Lung (tissue), 12 donors: ENCODE data around the gene CIB2. TPM values are rescaled to one million over a fixed set of nuclear protein-coding genes. Genes with fewer than 3 reads are reported as not detected.

ENCODE experiments used
- ATAC-seq: fragments of 200-7000 bp; cut with Tn5 transposase; one replicate; pipeline ENCODE4 v1.9.1; 2020; ENCODE audit warnings: moderate number of reproducible peaks; ENCODE audit not compliant: insufficient read depth, low FRiP score
- DNase-seq, 3 donors: peaks; one replicate each; pipeline ENCODE4 v3.0.0-alpha.2; 2013 to 2017
- H3K27ac ChIP-seq, 2 donors: one replicate each; pipeline ENCODE4 v1.5.1; 2013; ENCODE audit warnings: mild to moderate bottlenecking in 2 of 2, moderate library complexity in 2 of 2, control low read depth in 1 of 2, inconsistent platforms in 1 of 2, low read depth in 1 of 2, low read length in 1 of 2
- H3K27me3 ChIP-seq, 3 donors: one replicate each; pipeline ENCODE4 v1.5.1; 2013; ENCODE audit warnings: low read length in 2 of 3; ENCODE audit not compliant: control insufficient read depth in 3 of 3, insufficient read depth in 3 of 3
- H3K36me3 ChIP-seq, 4 donors: one replicate each; pipeline ENCODE4 v1.5.1; 2013; ENCODE audit warnings: low read length in 4 of 4, mild to moderate bottlenecking in 1 of 4, moderate library complexity in 1 of 4; ENCODE audit not compliant: control insufficient read depth in 4 of 4, insufficient read depth in 4 of 4
- H3K4me1 ChIP-seq, 5 donors: one replicate each; pipeline ENCODE4 v1.5.1; 2013; ENCODE audit warnings: low read length in 5 of 5, mild to moderate bottlenecking in 2 of 5, moderate library complexity in 1 of 5; ENCODE audit not compliant: control insufficient read depth in 5 of 5, insufficient read depth in 5 of 5
- H3K4me3 ChIP-seq: one replicate; pipeline ENCODE4 v1.5.1; 2013; ENCODE audit warnings: mild to moderate bottlenecking, control low read depth, moderate library complexity
- H3K9ac ChIP-seq, 2 donors: one replicate each; pipeline ENCODE4 v1.5.1; 2013; ENCODE audit warnings: low read length in 2 of 2, control low read depth in 1 of 2; ENCODE audit not compliant: insufficient read depth in 1 of 2
- H3K9me3 ChIP-seq, 4 donors: one replicate each; pipeline ENCODE4 v1.5.1; 2013; ENCODE audit warnings: low read length in 3 of 4, mild to moderate bottlenecking in 1 of 4, moderate library complexity in 1 of 4; ENCODE audit not compliant: control insufficient read depth in 4 of 4, insufficient read depth in 3 of 4
- CTCF ChIP-seq: IDR thresholded peaks from 2 replicates; pipeline ENCODE4 v1.5.1; 2012; ENCODE audit warnings: mild to moderate bottlenecking; ENCODE audit errors: control extremely low read depth, extremely low read depth
- WGBS, 2 donors: extraction: QIAGEN DNeasy Blood & Tissue Kit; methylation state at CpG; one replicate each; pipeline ENCODE4 v1.1.7; 2013; 5-methylcytosine and 5-hydroxymethylcytosine counted together
- polyA plus RNA-seq, 2 donors: library from polyadenylated mRNA; stranded (reverse); fragments of 200-250 nt; gene quantifications; one replicate each; pipeline ENCODE4 v1.2.1, GENCODE V29; 2013
- total RNA-seq, 2 donors: library from RNA; depleted of rRNA in 1 of 2; stranded (reverse); fragments of >200 nt in 1 of 2; gene quantifications; one replicate each; pipeline ENCODE4 v1.2.1, GENCODE V29; 2014 to 2021
- donor health status: control.
- donor health status: control.
- donor health status: Bipolar disorder and iron deficiency.
- donor health status: healthy.
- donor health status: DM: yes; HTN: yes; CAD: no.

CIB2 gene
- total and polyA plus RNA-seq, 4 donors, result 0.95 to 9.8 (median 2.1) TPM

GRCh38 chr15:78087951-78088772 is 43.1 kb downstream of the CIB2 start:
- TF ChIP-seq CTCF, result no peak
- no peak for ATAC-seq

GRCh38 chr15:78085928-78086327 is 45.3 kb downstream of the CIB2 start:
- no peak for TF ChIP-seq CTCF
- ATAC-seq (no peak), DNase-seq (peak in 2 of 3 donors; percentile 49 to 71)
- no peaks in the 10 kb centered on the region for H3K36me3 ChIP-seq
- no peaks in the 10 kb centered on the region for H3K9me3 ChIP-seq
- no peak overlapping the region for H3K4me3 ChIP-seq
- peaks cover 0 to 21% (median 8%) of the 10 kb centered on the region in 5 donors for H3K4me1 ChIP-seq
- H3K27ac ChIP-seq, result no peak overlapping the region
- H3K27me3 ChIP-seq, result no peaks in the 10 kb centered on the region
- WGBS, 2 donors, result 49 to 56% methylated on average over 1 of the region's 1 CpG
- no peak overlapping the region for H3K9ac ChIP-seq

More at GRCh38 chr15:78087951-78088772, 43.1 kb downstream of the CIB2 start:
- Histone ChIP-seq H3K9me3 (no peaks in the 10 kb centered on the region), H3K4me3 (no peak overlapping the region), H3K36me3 (no peaks in the 10 kb centered on the region), H3K27ac (no peak overlapping the region), H3K9ac (no peak overlapping the region), H3K27me3 (no peaks in the 10 kb centered on the region), H3K4me1 (peaks cover 0 to 40% (median 21%) of the 10 kb centered on the region in 5 donors)
- no peak for DNase-seq
- WGBS, 2 donors, result 81 to 82% methylated on average over 12 of the region's 12 CpGs

GRCh38 chr15:78084449-78084750 is 46.8 kb downstream of the CIB2 start:
- Histone ChIP-seq H3K36me3 (no peaks in the 10 kb centered on the region), H3K27me3 (no peaks in the 10 kb centered on the region), H3K27ac (peak overlapping the region in 1 of 2 donors; percentile 20), H3K4me1 (peaks cover 0 to 21% (median 6%) of the 10 kb centered on the region in 5 donors), H3K9ac (no peak overlapping the region), H3K9me3 (no peaks in the 10 kb centered on the region), H3K4me3 (no peak overlapping the region)
- DNase-seq (no peak), ATAC-seq (no peak)
- TF ChIP-seq CTCF, result no peak
- 41 to 54% methylated on average over 5 of the region's 5 CpGs for WGBS, 2 donors
